ENCODE data around the gene ITGA2B. TPM values are rescaled to one million over a fixed set of nuclear protein-coding genes. Genes with fewer than 3 reads are reported as not detected.

ITGA2B gene
- total and polyA plus RNA-seq, 2 of the 13 experiments (the other 11 are each of a cell fraction or from before 2014, with no cell fraction given): 0.38 to 1.1 TPM

DNA sequence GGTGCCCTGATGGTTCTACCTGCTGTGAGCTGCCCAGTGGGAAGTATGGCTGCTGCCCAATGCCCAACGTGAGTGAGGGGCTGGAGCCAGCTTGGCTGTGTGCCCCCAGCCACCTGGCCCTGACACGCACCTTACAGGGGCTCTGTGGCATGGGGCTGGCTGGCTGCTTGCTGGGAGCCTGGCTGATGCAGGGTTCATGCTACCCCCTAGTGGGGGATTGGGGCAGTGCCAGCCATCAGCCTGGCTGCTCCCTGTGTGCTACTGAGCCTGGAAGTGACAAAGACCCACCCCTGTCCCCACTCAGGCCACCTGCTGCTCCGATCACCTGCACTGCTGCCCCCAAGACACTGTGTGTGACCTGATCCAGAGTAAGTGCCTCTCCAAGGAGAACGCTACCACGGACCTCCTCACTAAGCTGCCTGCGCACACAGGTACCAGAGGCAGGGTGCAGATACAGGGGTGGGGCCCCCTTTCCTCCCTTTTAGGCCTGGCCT lies 38.7 kb downstream of the ITGA2B start (continued):
- TF ChIP-seq, protein P1, sequence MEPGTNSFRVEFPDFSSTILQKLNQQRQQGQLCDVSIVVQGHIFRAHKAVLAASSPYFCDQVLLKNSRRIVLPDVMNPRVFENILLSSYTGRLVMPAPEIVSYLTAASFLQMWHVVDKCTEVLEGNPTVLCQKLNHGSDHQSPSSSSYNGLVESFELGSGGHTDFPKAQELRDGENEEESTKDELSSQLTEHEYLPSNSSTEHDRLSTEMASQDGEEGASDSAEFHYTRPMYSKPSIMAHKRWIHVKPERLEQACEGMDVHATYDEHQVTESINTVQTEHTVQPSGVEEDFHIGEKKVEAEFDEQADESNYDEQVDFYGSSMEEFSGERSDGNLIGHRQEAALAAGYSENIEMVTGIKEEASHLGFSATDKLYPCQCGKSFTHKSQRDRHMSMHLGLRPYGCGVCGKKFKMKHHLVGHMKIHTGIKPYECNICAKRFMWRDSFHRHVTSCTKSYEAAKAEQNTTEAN (CRISPR knock-in tag; conservative IDR thresholded peaks at IDR 0.05): no peak
- no peak for TF ChIP-seq ZNF335 (CRISPR knock-in tag; IDR thresholded peaks at IDR 0.05)
- TF ChIP-seq NKX3-1 (CRISPR knock-in tag; IDR thresholded peaks at IDR 0.05): no peak
- TF ChIP-seq EP300 (IDR thresholded peaks at IDR 0.05; ENCODE audit: low read depth in 2 of 2, low read length in 2 of 2): no peak
- TF ChIP-seq EP300 (CRISPR knock-in tag; IDR thresholded peaks at IDR 0.05; ENCODE audit: borderline replicate concordance): peak; percentile 41; the same call in 1 of the 2 replicates
- no peak for TF ChIP-seq PHF20 (CRISPR knock-in tag; IDR thresholded peaks at IDR 0.05)
- TF ChIP-seq MTA1 (CRISPR knock-in tag; IDR thresholded peaks at IDR 0.05; ENCODE audit: borderline replicate concordance): 0 out of 2 replicates have a peak, but pooled peaks have one; percentile 6
- TF ChIP-seq, protein P2, sequence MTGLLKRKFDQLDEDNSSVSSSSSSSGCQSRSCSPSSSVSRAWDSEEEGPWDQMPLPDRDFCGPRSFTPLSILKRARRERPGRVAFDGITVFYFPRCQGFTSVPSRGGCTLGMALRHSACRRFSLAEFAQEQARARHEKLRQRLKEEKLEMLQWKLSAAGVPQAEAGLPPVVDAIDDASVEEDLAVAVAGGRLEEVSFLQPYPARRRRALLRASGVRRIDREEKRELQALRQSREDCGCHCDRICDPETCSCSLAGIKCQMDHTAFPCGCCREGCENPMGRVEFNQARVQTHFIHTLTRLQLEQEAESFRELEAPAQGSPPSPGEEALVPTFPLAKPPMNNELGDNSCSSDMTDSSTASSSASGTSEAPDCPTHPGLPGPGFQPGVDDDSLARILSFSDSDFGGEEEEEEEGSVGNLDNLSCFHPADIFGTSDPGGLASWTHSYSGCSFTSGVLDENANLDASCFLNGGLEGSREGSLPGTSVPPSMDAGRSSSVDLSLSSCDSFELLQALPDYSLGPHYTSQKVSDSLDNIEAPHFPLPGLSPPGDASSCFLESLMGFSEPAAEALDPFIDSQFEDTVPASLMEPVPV (CRISPR knock-in tag; IDR thresholded peaks at IDR 0.05): no peak
- TF ChIP-seq ZSCAN25 (CRISPR knock-in tag; IDR thresholded peaks at IDR 0.05): 0 out of 2 replicates have a peak, but pooled peaks have one; percentile 47
- no peak for TF ChIP-seq ZNF556 (CRISPR knock-in tag; IDR thresholded peaks at IDR 0.05; ENCODE audit: borderline replicate concordance)
- TF ChIP-seq GPN1 (CRISPR knock-in tag; IDR thresholded peaks at IDR 0.05; ENCODE audit: borderline replicate concordance): no peak
- TF ChIP-seq THAP11 (CRISPR knock-in tag; IDR thresholded peaks at IDR 0.05): no peak
- no peak for TF ChIP-seq SOX13 (IDR thresholded peaks at IDR 0.05)
- TF ChIP-seq SOX13 (CRISPR knock-in tag; conservative IDR thresholded peaks at IDR 0.05 in 1 of 2, IDR thresholded peaks at IDR 0.05 in 1 of 2): no peak
- peak; percentile 91 for TF ChIP-seq RAD21 (CRISPR knock-in tag; IDR thresholded peaks at IDR 0.05)
- no peak for TF ChIP-seq KLF11 (CRISPR knock-in tag; IDR thresholded peaks at IDR 0.05)
- TF ChIP-seq ARID2 (CRISPR knock-in tag; IDR thresholded peaks at IDR 0.05; ENCODE audit: borderline replicate concordance): no peak
- peak; percentile 47 for TF ChIP-seq TEAD3 (CRISPR knock-in tag; optimal IDR thresholded peaks at IDR 0.05; ENCODE audit: borderline replicate concordance)
- no peak for TF ChIP-seq ZNF546 (CRISPR knock-in tag; conservative IDR thresholded peaks at IDR 0.05)
- no peak for TF ChIP-seq RERE (CRISPR knock-in tag; IDR thresholded peaks at IDR 0.05; ENCODE audit: low read depth)
